ENCODE measurements around the gene METTL8. TPM values are rescaled to one million over a fixed set of nuclear protein-coding genes. Genes with fewer than 3 reads are reported as not detected.
"Not testable (repeated sequence)": the region's sequence is repeated elsewhere in the genome, so short reads cannot be mapped to it uniquely, and the experiment has no call there.

METTL8 gene
- total and polyA plus RNA-seq, 2 experiments from 2014 or later, result 16.8 to 30.5 TPM

DNA sequence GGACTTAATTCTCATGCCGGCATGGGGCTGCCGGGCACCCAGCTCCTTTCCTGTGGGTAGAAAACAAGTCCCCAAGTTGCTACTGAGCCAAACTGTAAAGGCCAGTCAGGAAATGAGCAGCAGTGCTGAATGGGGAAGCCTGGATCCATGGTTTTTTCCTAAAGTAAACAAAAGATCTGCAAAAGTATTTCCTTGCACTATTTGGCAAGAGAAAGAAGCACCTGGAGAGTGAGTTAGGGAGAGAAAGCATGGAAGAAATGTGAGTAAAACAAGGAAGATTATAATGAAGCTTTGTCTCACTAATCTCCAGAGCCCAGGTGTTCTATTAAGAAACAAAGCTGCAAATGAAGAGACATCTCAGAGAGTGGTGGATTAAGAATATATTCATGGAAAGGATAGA lies 117.6 kb downstream of the METTL8 start:
- peaks cover 10% of the 10 kb centered on the region for H3K4me1 ChIP-seq (ENCODE audit: insufficient read depth)
- H3K4me3 ChIP-seq, result no peak overlapping the region
- H3K9me2 ChIP-seq (replicated peaks; ENCODE audit: insufficient read depth), result no peaks in the 10 kb centered on the region
- H3K79me2 ChIP-seq, result no peaks in the 10 kb centered on the region
- no peaks in the 10 kb centered on the region for H3K27me3 ChIP-seq
- H3K9me3 ChIP-seq (ENCODE audit: low read depth), result no peaks in the 10 kb centered on the region
- 28% methylated on average over 2 of the region's 2 CpGs for WGBS (ENCODE audit: low lambda C conversion rate, missing lambda C conversion rate)
- TF ChIP-seq EZH2 (IDR thresholded peaks at IDR 0.05; ENCODE audit: borderline replicate concordance) (no peak), EZH2phosphoT487 (IDR thresholded peaks at IDR 0.05; ENCODE audit: low read depth, severe bottlenecking, unreplicated experiment) (no peak)
- TF ChIP-seq, protein P1, sequence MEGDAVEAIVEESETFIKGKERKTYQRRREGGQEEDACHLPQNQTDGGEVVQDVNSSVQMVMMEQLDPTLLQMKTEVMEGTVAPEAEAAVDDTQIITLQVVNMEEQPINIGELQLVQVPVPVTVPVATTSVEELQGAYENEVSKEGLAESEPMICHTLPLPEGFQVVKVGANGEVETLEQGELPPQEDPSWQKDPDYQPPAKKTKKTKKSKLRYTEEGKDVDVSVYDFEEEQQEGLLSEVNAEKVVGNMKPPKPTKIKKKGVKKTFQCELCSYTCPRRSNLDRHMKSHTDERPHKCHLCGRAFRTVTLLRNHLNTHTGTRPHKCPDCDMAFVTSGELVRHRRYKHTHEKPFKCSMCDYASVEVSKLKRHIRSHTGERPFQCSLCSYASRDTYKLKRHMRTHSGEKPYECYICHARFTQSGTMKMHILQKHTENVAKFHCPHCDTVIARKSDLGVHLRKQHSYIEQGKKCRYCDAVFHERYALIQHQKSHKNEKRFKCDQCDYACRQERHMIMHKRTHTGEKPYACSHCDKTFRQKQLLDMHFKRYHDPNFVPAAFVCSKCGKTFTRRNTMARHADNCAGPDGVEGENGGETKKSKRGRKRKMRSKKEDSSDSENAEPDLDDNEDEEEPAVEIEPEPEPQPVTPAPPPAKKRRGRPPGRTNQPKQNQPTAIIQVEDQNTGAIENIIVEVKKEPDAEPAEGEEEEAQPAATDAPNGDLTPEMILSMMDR (IDR thresholded peaks at IDR 0.05; ENCODE audit: poor library complexity), result no peak
- no peak overlapping the region for H3K4me2 ChIP-seq
- no peak overlapping the region for H2AFZ ChIP-seq
- DNase-seq (ENCODE audit: low spot score), result no peak
- H4K20me1 ChIP-seq (ENCODE audit: insufficient read depth, poor library complexity, severe bottlenecking), result no peaks in the 10 kb centered on the region
- no peaks in the 10 kb centered on the region for H3K36me3 ChIP-seq (replicated peaks; ENCODE audit: insufficient read depth, low read depth)
- H3K27ac ChIP-seq, result no peak overlapping the region

DNA sequence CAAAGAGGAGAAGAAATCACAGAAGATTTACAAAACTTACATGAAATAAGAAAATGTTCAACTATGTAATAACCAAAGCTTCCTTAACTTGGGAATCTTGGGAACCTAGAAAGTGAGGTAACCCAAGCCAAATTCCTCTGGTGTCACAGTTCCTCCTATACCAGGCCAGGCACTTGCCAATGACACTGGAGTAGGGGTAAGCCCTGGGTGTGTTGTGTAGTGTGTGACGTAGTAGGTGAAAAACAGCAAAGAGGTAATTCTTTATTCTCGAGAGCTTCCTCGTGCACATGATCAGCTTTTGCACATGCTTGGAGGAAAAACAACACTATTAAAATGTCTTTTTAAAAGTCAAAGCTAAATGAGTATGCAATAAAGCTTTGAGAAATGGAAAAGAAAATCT lies 118.0 kb downstream of the METTL8 start:
- H3K4me3 ChIP-seq, result no peak overlapping the region
- no peaks in the 10 kb centered on the region for H4K20me1 ChIP-seq (ENCODE audit: insufficient read depth, poor library complexity, severe bottlenecking)
- H3K79me2 ChIP-seq, result no peaks in the 10 kb centered on the region
- H3K9me3 ChIP-seq (ENCODE audit: low read depth), result no peaks in the 10 kb centered on the region
- no peak overlapping the region for H2AFZ ChIP-seq
- WGBS (ENCODE audit: low lambda C conversion rate, missing lambda C conversion rate), result 72% methylated on average over 3 of the region's 3 CpGs
- no peaks in the 10 kb centered on the region for H3K36me3 ChIP-seq (replicated peaks; ENCODE audit: insufficient read depth, low read depth)
- no peak overlapping the region for H3K4me2 ChIP-seq
- H3K9me2 ChIP-seq (replicated peaks; ENCODE audit: insufficient read depth), result no peaks in the 10 kb centered on the region
- H3K27ac ChIP-seq, result no peak overlapping the region
- TF ChIP-seq, protein P1 (IDR thresholded peaks at IDR 0.05; ENCODE audit: poor library complexity), result no peak
- TF ChIP-seq EZH2 (IDR thresholded peaks at IDR 0.05; ENCODE audit: borderline replicate concordance), result no peak
- no peak for TF ChIP-seq EZH2phosphoT487 (IDR thresholded peaks at IDR 0.05; ENCODE audit: low read depth, severe bottlenecking, unreplicated experiment)
- H3K27me3 ChIP-seq, result no peaks in the 10 kb centered on the region
- peaks cover 10% of the 10 kb centered on the region for H3K4me1 ChIP-seq (ENCODE audit: insufficient read depth)
- no peak for DNase-seq (ENCODE audit: low spot score)

GRCh38 chr2:171312182-171312581 lies 121.6 kb downstream of the METTL8 start:
- not testable (repeated sequence) for H3K9me2 ChIP-seq (replicated peaks; ENCODE audit: insufficient read depth); H3K27ac ChIP-seq; H2AFZ ChIP-seq; H4K20me1 ChIP-seq (ENCODE audit: insufficient read depth, poor library complexity, severe bottlenecking); DNase-seq (ENCODE audit: low spot score); H3K27me3 ChIP-seq; H3K79me2 ChIP-seq; H3K9me3 ChIP-seq (ENCODE audit: low read depth); H3K4me3 ChIP-seq; H3K4me1 ChIP-seq (ENCODE audit: insufficient read depth); H3K4me2 ChIP-seq; H3K36me3 ChIP-seq (replicated peaks; ENCODE audit: insufficient read depth, low read depth)
- WGBS (ENCODE audit: low lambda C conversion rate, missing lambda C conversion rate), result 95% methylated on average over 3 of the region's 3 CpGs

DNA sequence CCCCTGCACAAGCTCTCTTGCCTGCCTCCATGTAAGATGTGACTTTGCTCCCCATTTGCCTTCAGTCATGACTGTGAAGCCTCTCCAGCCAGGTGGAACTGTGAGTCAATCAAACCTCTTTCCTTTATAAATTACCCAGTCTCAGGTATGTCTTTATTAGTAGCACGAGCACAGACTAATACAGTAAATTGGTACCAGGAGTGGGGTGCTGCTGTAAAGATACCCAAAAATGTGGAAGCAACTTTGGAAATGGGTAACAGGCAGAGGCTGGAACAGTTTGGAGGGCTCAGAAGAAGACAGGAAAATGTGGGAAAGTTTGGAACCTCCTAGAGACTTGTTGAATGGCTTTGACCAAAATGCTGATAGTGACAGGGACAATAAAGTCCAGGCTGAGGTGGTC lies 122.2 kb downstream of the METTL8 start:
- not testable (repeated sequence) for H3K4me2 ChIP-seq; H3K9me2 ChIP-seq (replicated peaks; ENCODE audit: insufficient read depth); H3K9me3 ChIP-seq (ENCODE audit: low read depth); H4K20me1 ChIP-seq (ENCODE audit: insufficient read depth, poor library complexity, severe bottlenecking); H3K27ac ChIP-seq; H2AFZ ChIP-seq; H3K36me3 ChIP-seq (replicated peaks; ENCODE audit: insufficient read depth, low read depth); H3K27me3 ChIP-seq; H3K4me3 ChIP-seq; H3K79me2 ChIP-seq; DNase-seq (ENCODE audit: low spot score); H3K4me1 ChIP-seq (ENCODE audit: insufficient read depth)
- WGBS (ENCODE audit: low lambda C conversion rate, missing lambda C conversion rate), result 96% methylated on average over 1 of the region's 1 CpG

- WGBS (ENCODE audit: low lambda C conversion rate, missing lambda C conversion rate), result 80% methylated on average over 2 of the region's 2 CpGs
- Histone ChIP-seq H3K27me3 (no peaks in the 10 kb centered on the region), H3K27ac (no peak overlapping the region), H3K9me2 (replicated peaks; ENCODE audit: insufficient read depth) (no peaks in the 10 kb centered on the region), H3K79me2 (no peaks in the 10 kb centered on the region), H3K36me3 (replicated peaks; ENCODE audit: insufficient read depth, low read depth) (no peaks in the 10 kb centered on the region), H3K4me1 (ENCODE audit: insufficient read depth) (no peaks in the 10 kb centered on the region), H3K9me3 (ENCODE audit: low read depth) (no peaks in the 10 kb centered on the region), H3K4me3 (no peak overlapping the region), H2AFZ (no peak overlapping the region), H3K4me2 (no peak overlapping the region), H4K20me1 (ENCODE audit: insufficient read depth, poor library complexity, severe bottlenecking) (no peaks in the 10 kb centered on the region)
- no peak for TF ChIP-seq EZH2phosphoT487 (IDR thresholded peaks at IDR 0.05; ENCODE audit: low read depth, severe bottlenecking, unreplicated experiment)
- TF ChIP-seq, protein P1 (IDR thresholded peaks at IDR 0.05; ENCODE audit: poor library complexity), result no peak
- no peak for TF ChIP-seq EZH2 (IDR thresholded peaks at IDR 0.05; ENCODE audit: borderline replicate concordance)
- DNase-seq (ENCODE audit: low spot score), result no peak
Measured at GRCh38 chr2:171310889-171311288, 122.9 kb downstream of the METTL8 start.
